GM12892 (cell line): Measurements from ENCODE around the gene SEPTIN8.

Source experiments
- POLR2A ChIP-seq: IDR thresholded peaks from 2 replicates; pipeline ENCODE4 v1.6.1; 2011; ENCODE audit warnings: low read depth, low read length, control low read depth
- POLR2AphosphoS5 ChIP-seq: IDR thresholded peaks from 2 replicates; pipeline ENCODE4 v1.6.1; 2011; ENCODE audit warnings: low read depth, low read length, control low read depth

DNA sequence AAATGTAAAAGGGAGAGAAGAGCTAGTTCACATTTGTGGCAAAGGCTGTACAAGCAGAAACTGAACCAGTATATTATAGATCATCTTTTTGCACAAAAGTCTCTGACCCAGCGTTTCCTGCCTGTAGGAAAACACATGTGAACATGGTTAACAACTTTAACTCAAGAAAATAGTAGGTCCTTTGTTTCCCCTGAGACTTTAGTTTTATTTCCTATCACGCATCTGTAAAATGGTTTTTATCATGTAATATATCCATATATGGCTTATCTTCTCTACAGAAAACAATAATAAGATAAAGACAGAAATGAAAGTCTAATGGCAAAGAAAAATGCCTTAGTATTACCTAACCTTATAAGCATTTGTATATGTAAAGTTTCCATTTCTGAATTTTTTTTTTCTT, 42.4 kb downstream of the SEPTIN8 start:
- TF ChIP-seq POLR2A (no peak), POLR2AphosphoS5 (no peak)
